Aorta (tissue), 5 donors: ENCODE data around the gene POLH. TPM values are rescaled to one million over a fixed set of nuclear protein-coding genes. Genes with fewer than 3 reads are reported as not detected.
A peak's percentile ranks its signal among the peaks of the same experiment; 100 is the strongest.
"Not testable (repeated sequence)": the region's sequence is repeated elsewhere in the genome, so short reads cannot be mapped to it uniquely, and the experiment has no call there.

Source experiments
- ATAC-seq: fragments of 200-7000 bp; cut with Tn5 transposase; one replicate; pipeline ENCODE4 v1.9.1; 2022; ENCODE audit warnings: moderate library complexity; ENCODE audit not compliant: low FRiP score
- DNase-seq, 2 donors: peaks; one replicate each; pipeline ENCODE4 v3.0.0-alpha.2; 2020
- H3K27ac ChIP-seq, 2 donors: one replicate each; pipeline ENCODE4 v1.5.1; 2013; ENCODE audit warnings: low read length in 2 of 2, mild to moderate bottlenecking in 2 of 2, moderate library complexity in 2 of 2, control low read depth in 1 of 2, inconsistent platforms in 1 of 2, low read depth in 1 of 2
- H3K27me3 ChIP-seq, 2 donors: one replicate each; pipeline ENCODE4 v1.6.1; 2013; ENCODE audit warnings: control low read depth in 1 of 2, low read length in 1 of 2, mild to moderate bottlenecking in 1 of 2, moderate library complexity in 1 of 2; ENCODE audit not compliant: insufficient read depth in 2 of 2, control insufficient read depth in 1 of 2
- H3K36me3 ChIP-seq, 2 donors: one replicate each; pipeline ENCODE4 v1.6.1; 2013; ENCODE audit warnings: control low read depth in 1 of 2, low read length in 1 of 2, mild to moderate bottlenecking in 1 of 2; ENCODE audit not compliant: insufficient read depth in 2 of 2, control insufficient read depth in 1 of 2
- H3K4me1 ChIP-seq, 2 donors: one replicate each; pipeline ENCODE4 v1.6.1; 2013; ENCODE audit warnings: low read length in 2 of 2, control low read depth in 1 of 2, mild to moderate bottlenecking in 1 of 2, moderate library complexity in 1 of 2; ENCODE audit not compliant: insufficient read depth in 2 of 2, control insufficient read depth in 1 of 2
- H3K4me3 ChIP-seq, 2 donors: one replicate each; pipeline ENCODE4 v1.5.1; 2013; ENCODE audit warnings: low read length in 2 of 2, control low read depth in 1 of 2, mild to moderate bottlenecking in 1 of 2
- H3K9me3 ChIP-seq: one replicate; pipeline ENCODE4 v1.6.1; 2013; ENCODE audit warnings: mild to moderate bottlenecking, low read length; ENCODE audit not compliant: control insufficient read depth
- WGBS, 2 donors: extraction: QIAGEN DNeasy Blood & Tissue Kit; methylation state at CpG; one replicate each; pipeline ENCODE4 v1.1.7; 2013; 5-methylcytosine and 5-hydroxymethylcytosine counted together
- intact Hi-C, 2 donors: fragments of 100-400 bp; cut with DNase I; formaldehyde crosslinking; loops; one replicate each; pipeline versions ENCODE4 v1.14.2 to v1.15.0; 2022
- polyA plus RNA-seq, 2 donors: library from polyadenylated mRNA; stranded (reverse); fragments of 200-250 nt; gene quantifications; one replicate each; pipeline ENCODE4 v1.2.3, GENCODE V29; 2013
- total RNA-seq, 2 donors: library from RNA; stranded (reverse); fragmentation: NEBNext Ultra II Directional; extraction: Animal tissue kit (Norgen Biotek cat#: 25700); gene quantifications; one replicate each; pipeline ENCODE4 v1.2.1, GENCODE V29; 2021
- donor health status: healthy with polysubstance abuse.
- donor health status: Bipolar disorder and iron deficiency.
- donor health status: DM: no; HTN: no; CAD: no.
- donor health status: DM: no; HTN: no; CAD: no.
- donor health status: DM: yes; HTN: yes; CAD: no.

POLH gene
- total and polyA plus RNA-seq, 4 donors: 3.6 to 15.2 (median 6.9) TPM

GRCh38 chr6:43557620-43558019, 18.4 kb upstream of the POLH start:
- H3K27ac ChIP-seq, ATAC-seq, H3K9me3 ChIP-seq, H3K4me3 ChIP-seq, intact Hi-C loops, H3K27me3 ChIP-seq, DNase-seq, H3K4me1 ChIP-seq: not testable (repeated sequence)
- WGBS, 2 donors: 95 to 96% methylated on average over 7 of the region's 7 CpGs
- H3K36me3 ChIP-seq: peaks cover 13 to 16% of the 10 kb centered on the region in 2 donors

GRCh38 chr6:43559328-43559727, 16.7 kb upstream of the POLH start:
- intact Hi-C loops: no loop called here
- Histone ChIP-seq H3K27ac (no peak overlapping the region), H3K4me3 (no peak overlapping the region), H3K9me3 (no peaks in the 10 kb centered on the region), H3K4me1 (no peaks in the 10 kb centered on the region), H3K27me3 (no peaks in the 10 kb centered on the region), H3K36me3 (peaks cover 16 to 20% of the 10 kb centered on the region in 2 donors)
- ATAC-seq (no peak), DNase-seq (no peak)

- 92 to 93% methylated on average over 5 of the region's 5 CpGs for WGBS, 2 donors
- intact Hi-C loops: no loop called here
Measured at GRCh38 chr6:43570876-43571441, 5.0 kb upstream of the POLH start.

GRCh38 chr6:43572015-43572414, 4.0 kb upstream of the POLH start:
- Histone ChIP-seq H3K4me1 (peaks cover 0 to 2% of the 10 kb centered on the region in 2 donors), H3K27ac (no peak overlapping the region), H3K4me3 (no peak overlapping the region), H3K9me3 (no peaks in the 10 kb centered on the region), H3K36me3 (peaks cover 4 to 5% of the 10 kb centered on the region in 2 donors), H3K27me3 (no peaks in the 10 kb centered on the region)
- intact Hi-C loops: no loop called here
- WGBS, 2 donors: 95% methylated on average over 4 of the region's 4 CpGs
- ATAC-seq: no peak
- no peak for DNase-seq

More at GRCh38 chr6:43570876-43571441, 5.0 kb upstream of the POLH start:
- H3K27ac ChIP-seq: no peak overlapping the region
- no peak for ATAC-seq
- H3K27me3 ChIP-seq: no peaks in the 10 kb centered on the region
- H3K9me3 ChIP-seq: no peaks in the 10 kb centered on the region
- H3K4me3 ChIP-seq: no peak overlapping the region
- no peak for DNase-seq
- no peaks in the 10 kb centered on the region for H3K4me1 ChIP-seq
- peaks cover 4 to 8% of the 10 kb centered on the region in 2 donors for H3K36me3 ChIP-seq

GRCh38 chr6:43575105-43575771, 747 bp upstream of the POLH start:
- intact Hi-C loops: no loop called here
- ATAC-seq (peak; percentile 76), DNase-seq (peak; percentile 67 to 87)
- WGBS, 2 donors: 1% methylated on average over 37 to 38 of the region's 38 CpGs
- H3K27me3 ChIP-seq: no peaks in the 10 kb centered on the region
- peaks cover 0 to 2% of the 10 kb centered on the region in 2 donors for H3K36me3 ChIP-seq
- no peak overlapping the region for H3K27ac ChIP-seq
- peaks cover 0 to 5% of the 10 kb centered on the region in 2 donors for H3K4me1 ChIP-seq
- no peaks in the 10 kb centered on the region for H3K9me3 ChIP-seq
- H3K4me3 ChIP-seq: peak overlapping the region; percentile 36 to 47

GRCh38 chr6:43578748-43579147, 2.8 kb downstream of the POLH start:
- intact Hi-C loops: no loop called here
- no peak overlapping the region for H3K4me3 ChIP-seq
- 78 to 80% methylated on average over 3 of the region's 3 CpGs for WGBS, 2 donors

GRCh38 chr6:43579171-43579570, 3.2 kb downstream of the POLH start:
- Histone ChIP-seq H3K27me3 (no peaks in the 10 kb centered on the region), H3K4me3 (no peak overlapping the region), H3K36me3 (peaks cover 0 to 2% of the 10 kb centered on the region in 2 donors), H3K4me1 (peaks cover 0 to 5% of the 10 kb centered on the region in 2 donors), H3K9me3 (no peaks in the 10 kb centered on the region), H3K27ac (no peak overlapping the region)
- ATAC-seq (no peak), DNase-seq (no peak)
- intact Hi-C loops: no loop called here
- 60 to 63% methylated on average over 2 of the region's 2 CpGs for WGBS, 2 donors

More at GRCh38 chr6:43578748-43579147, 2.8 kb downstream of the POLH start:
- DNase-seq: no peak
- Histone ChIP-seq H3K9me3 (no peaks in the 10 kb centered on the region), H3K27me3 (no peaks in the 10 kb centered on the region), H3K36me3 (peaks cover 0 to 2% of the 10 kb centered on the region in 2 donors), H3K27ac (no peak overlapping the region), H3K4me1 (peaks cover 0 to 5% of the 10 kb centered on the region in 2 donors)
- no peak for ATAC-seq

- H3K27me3 ChIP-seq: no peaks in the 10 kb centered on the region
- H3K27ac ChIP-seq: no peak overlapping the region
- no peak overlapping the region for H3K4me3 ChIP-seq
- WGBS, 2 donors: 77 to 80% methylated on average over 5 of the region's 5 CpGs
- H3K4me1 ChIP-seq: no peaks in the 10 kb centered on the region
- ATAC-seq: no peak
- intact Hi-C loops: no loop called here
- H3K36me3 ChIP-seq: peaks cover 0 to 7% of the 10 kb centered on the region in 2 donors
- no peak for DNase-seq
- no peaks in the 10 kb centered on the region for H3K9me3 ChIP-seq
Measured at GRCh38 chr6:43582911-43583310, 6.9 kb downstream of the POLH start.
